Measurements from ENCODE around the gene NSG1.

DNA sequence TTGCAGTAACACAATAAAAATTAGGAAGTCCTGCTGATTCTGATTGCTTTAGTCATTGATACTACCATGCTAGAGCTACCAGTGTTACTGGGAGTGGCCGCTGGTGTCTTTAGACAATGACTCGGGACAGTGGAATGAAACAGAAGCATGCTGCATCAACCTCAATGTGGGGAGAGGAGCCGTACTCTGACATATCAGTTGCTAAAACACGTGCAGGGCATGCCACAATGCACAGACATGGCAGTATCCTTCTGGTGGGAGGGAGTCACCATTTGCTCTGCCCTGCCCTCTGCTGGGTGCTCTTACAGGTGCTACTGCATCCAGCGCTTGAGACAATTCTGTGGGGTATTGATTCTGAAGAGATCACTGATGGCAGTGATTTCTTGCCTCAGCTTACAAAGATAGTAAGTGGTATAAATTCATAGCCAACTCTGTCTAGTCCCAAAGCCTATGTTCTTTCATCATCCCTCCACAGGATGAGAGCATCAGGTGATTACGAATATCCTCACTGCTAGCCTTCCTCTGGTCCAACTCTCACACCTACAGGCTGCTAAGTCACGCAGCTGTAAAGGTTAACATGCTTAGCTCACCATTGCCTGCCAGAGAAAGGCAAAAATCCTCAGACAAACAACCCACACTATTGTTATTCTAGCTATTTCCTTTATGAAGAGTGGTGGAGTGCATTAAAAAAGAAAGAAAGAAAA, 43.7 kb downstream of the NSG1 start:
- TF ChIP-seq POLR2A (IDR thresholded peaks at IDR 0.05; ENCODE audit: low read depth), result no peak
- TF ChIP-seq POLR2AphosphoS5 (IDR thresholded peaks at IDR 0.05), result no peak
- TF ChIP-seq, protein P1, sequence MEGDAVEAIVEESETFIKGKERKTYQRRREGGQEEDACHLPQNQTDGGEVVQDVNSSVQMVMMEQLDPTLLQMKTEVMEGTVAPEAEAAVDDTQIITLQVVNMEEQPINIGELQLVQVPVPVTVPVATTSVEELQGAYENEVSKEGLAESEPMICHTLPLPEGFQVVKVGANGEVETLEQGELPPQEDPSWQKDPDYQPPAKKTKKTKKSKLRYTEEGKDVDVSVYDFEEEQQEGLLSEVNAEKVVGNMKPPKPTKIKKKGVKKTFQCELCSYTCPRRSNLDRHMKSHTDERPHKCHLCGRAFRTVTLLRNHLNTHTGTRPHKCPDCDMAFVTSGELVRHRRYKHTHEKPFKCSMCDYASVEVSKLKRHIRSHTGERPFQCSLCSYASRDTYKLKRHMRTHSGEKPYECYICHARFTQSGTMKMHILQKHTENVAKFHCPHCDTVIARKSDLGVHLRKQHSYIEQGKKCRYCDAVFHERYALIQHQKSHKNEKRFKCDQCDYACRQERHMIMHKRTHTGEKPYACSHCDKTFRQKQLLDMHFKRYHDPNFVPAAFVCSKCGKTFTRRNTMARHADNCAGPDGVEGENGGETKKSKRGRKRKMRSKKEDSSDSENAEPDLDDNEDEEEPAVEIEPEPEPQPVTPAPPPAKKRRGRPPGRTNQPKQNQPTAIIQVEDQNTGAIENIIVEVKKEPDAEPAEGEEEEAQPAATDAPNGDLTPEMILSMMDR (IDR thresholded peaks at IDR 0.05), result peak in 1 of 3 experiments; percentile 37
- TF ChIP-seq EP300 (IDR thresholded peaks at IDR 0.05), result no peak
